Body of pancreas (tissue), 4 donors: ENCODE data around the gene CCNI2. TPM values are rescaled to one million over a fixed set of nuclear protein-coding genes. Genes with fewer than 3 reads are reported as not detected.

Experiments
- ATAC-seq: fragments of 150-250 bp; one replicate; pipeline ENCODE4 v1.9.1; 2016
- DNase-seq, 4 donors: peaks; one replicate each; pipeline ENCODE4 v3.0.0-alpha.2; 2019
- H3K27ac ChIP-seq, 4 donors: fragments of 200-600 bp; sonication (generic); 1 replicate in 3 of 4; 2 replicates in 1 of 4; pipeline versions ENCODE4 v1.5.1 to v1.6.1; 2016 to 2019; ENCODE audit warnings: mild to moderate bottlenecking in 1 of 4, mixed read lengths in 1 of 4, moderate library complexity in 1 of 4
- H3K27me3 ChIP-seq, 2 donors: fragments of 200-600 bp; sonication (generic); one replicate each; pipeline ENCODE4 v1.6.0; 2016; ENCODE audit warnings: mild to moderate bottlenecking in 1 of 2
- H3K36me3 ChIP-seq, 2 donors: fragments of 200-600 bp; sonication (generic); replicated peaks in 1 of 2; 2 replicates each; pipeline ENCODE4 v1.5.1; 2016; ENCODE audit warnings: low read depth in 2 of 2; ENCODE audit not compliant: insufficient read depth in 1 of 2
- H3K4me1 ChIP-seq: fragments of 200-600 bp; sonication (generic); one replicate; pipeline ENCODE4 v1.6.0; 2016
- H3K4me3 ChIP-seq, 2 donors: fragments of 200-600 bp; sonication (generic); 1 replicate in 1 of 2; 2 replicates in 1 of 2; pipeline ENCODE4 v1.5.1; 2016 to 2019
- H3K9me3 ChIP-seq, 3 donors: fragments of 200-600 bp; sonication (generic); 1 replicate in 2 of 3; 2 replicates in 1 of 3; pipeline ENCODE4 v1.5.1; 2016
- POLR2A ChIP-seq, 3 donors: fragments of 450-650 bp; IDR thresholded peaks; one replicate each; pipeline ENCODE4 v1.6.1; 2016; ENCODE audit warnings: antibody characterized with exemption in 3 of 3, mild to moderate bottlenecking in 2 of 3
- WGBS, 2 donors: methylation state at CpG; one replicate each; pipeline ENCODE4 v1.1.5; 2017; 5-methylcytosine and 5-hydroxymethylcytosine counted together
- intact Hi-C: fragments of 100-400 bp; cut with DNase I; formaldehyde crosslinking; loops from one replicate; pipeline ENCODE4 v1.15.1; 2023
- total RNA-seq, 2 donors: library from RNA; depleted of rRNA; stranded (reverse); fragments of >200 nt; gene quantifications; one replicate each; pipeline ENCODE4 v1.1.0, GENCODE V29; 2016
- TF ChIP-seq, protein P1 (sequence below), 7 experiments: fragments of 450-650 bp in 4 of 7; fragments of 200-600 bp in 3 of 7; sonication (generic) in 3 of 7; IDR thresholded peaks; one replicate each; pipeline ENCODE4 v1.5.1; 2016 to 2019; ENCODE audit warnings: antibody characterized with exemption in 7 of 7

CCNI2 gene
- total RNA-seq, 2 donors from 2014 or later = 0.99 to 1.6 TPM

- ATAC-seq (no peak), DNase-seq (no peak)
- intact Hi-C loops = no loop called here
- Histone ChIP-seq H3K27me3 (no peaks in the 10 kb centered on the region), H3K4me1 (peaks cover 12% of the 10 kb centered on the region), H3K27ac (no peak overlapping the region), H3K9me3 (no peaks in the 10 kb centered on the region), H3K4me3 (no peak overlapping the region), H3K36me3 (peaks cover 0 to 14% of the 10 kb centered on the region in 2 donors)
- WGBS, 2 donors = 88 to 92% methylated on average over 11 to 14 of the region's 14 CpGs
- TF ChIP-seq, protein P1, sequence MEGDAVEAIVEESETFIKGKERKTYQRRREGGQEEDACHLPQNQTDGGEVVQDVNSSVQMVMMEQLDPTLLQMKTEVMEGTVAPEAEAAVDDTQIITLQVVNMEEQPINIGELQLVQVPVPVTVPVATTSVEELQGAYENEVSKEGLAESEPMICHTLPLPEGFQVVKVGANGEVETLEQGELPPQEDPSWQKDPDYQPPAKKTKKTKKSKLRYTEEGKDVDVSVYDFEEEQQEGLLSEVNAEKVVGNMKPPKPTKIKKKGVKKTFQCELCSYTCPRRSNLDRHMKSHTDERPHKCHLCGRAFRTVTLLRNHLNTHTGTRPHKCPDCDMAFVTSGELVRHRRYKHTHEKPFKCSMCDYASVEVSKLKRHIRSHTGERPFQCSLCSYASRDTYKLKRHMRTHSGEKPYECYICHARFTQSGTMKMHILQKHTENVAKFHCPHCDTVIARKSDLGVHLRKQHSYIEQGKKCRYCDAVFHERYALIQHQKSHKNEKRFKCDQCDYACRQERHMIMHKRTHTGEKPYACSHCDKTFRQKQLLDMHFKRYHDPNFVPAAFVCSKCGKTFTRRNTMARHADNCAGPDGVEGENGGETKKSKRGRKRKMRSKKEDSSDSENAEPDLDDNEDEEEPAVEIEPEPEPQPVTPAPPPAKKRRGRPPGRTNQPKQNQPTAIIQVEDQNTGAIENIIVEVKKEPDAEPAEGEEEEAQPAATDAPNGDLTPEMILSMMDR (IDR thresholded peaks at IDR 0.05) = no peak
- no peak for TF ChIP-seq POLR2A (IDR thresholded peaks at IDR 0.05)
Observed at GRCh38 chr5:132766020-132766805, 19.0 kb downstream of the CCNI2 start.

DNA sequence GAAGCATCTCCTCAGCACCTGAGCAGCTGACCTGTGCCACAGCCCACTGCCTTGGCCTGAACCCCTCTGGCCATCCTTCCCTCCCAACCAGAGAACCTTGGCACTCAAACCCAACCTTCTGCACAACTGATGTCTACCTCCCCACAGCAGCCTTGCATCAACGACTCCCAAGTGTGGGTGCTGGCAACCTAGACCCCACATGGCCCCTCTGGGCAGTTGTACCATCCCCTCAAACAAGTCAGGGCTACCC, 19.5 kb downstream of the CCNI2 start:
- TF ChIP-seq, protein P1 (IDR thresholded peaks at IDR 0.05) = no peak
- TF ChIP-seq POLR2A (IDR thresholded peaks at IDR 0.05) = no peak
- no peaks in the 10 kb centered on the region for H3K27me3 ChIP-seq
- 92 to 93% methylated on average over 1 of the region's 1 CpG for WGBS, 2 donors
- no peak for DNase-seq
- H3K36me3 ChIP-seq = peaks cover 0 to 8% of the 10 kb centered on the region in 2 donors
- H3K4me1 ChIP-seq = peaks cover 17% of the 10 kb centered on the region
- no peak for ATAC-seq
- no peak overlapping the region for H3K27ac ChIP-seq
- intact Hi-C loops = no loop called here
- no peaks in the 10 kb centered on the region for H3K9me3 ChIP-seq
- H3K4me3 ChIP-seq = no peak overlapping the region

DNA sequence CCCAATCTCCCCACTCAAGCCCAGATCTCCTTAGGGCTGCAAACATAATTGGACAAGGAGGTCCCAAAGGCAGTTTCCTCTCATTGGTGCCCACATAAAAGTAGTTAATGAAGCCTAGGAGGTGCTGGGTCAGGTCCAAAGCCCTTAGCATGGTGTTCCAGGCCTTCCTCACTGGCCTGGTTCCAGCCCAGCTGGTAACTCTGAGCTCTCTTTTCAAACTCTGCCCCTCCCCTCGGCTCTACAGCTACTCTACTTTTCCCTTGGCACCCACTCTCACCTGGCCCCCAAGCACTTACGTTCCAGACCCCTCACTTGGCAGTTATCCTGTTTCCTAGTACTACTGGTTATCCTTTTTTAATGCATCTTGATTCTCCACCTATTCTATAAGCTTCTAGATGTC, 19.9 kb downstream of the CCNI2 start:
- ATAC-seq = no peak
- H3K4me1 ChIP-seq = peaks cover 21% of the 10 kb centered on the region
- peaks cover 0 to 8% of the 10 kb centered on the region in 2 donors for H3K36me3 ChIP-seq
- no peak overlapping the region for H3K4me3 ChIP-seq
- no peak overlapping the region for H3K27ac ChIP-seq
- intact Hi-C loops = no loop called here
- no peak for DNase-seq
- no peaks in the 10 kb centered on the region for H3K27me3 ChIP-seq
- TF ChIP-seq, protein P1 (IDR thresholded peaks at IDR 0.05) = no peak
- no peak for TF ChIP-seq POLR2A (IDR thresholded peaks at IDR 0.05)
- H3K9me3 ChIP-seq = no peaks in the 10 kb centered on the region
- 28 to 51% methylated on average over 2 of the region's 2 CpGs for WGBS, 2 donors

- Histone ChIP-seq H3K9me3 (no peaks in the 10 kb centered on the region), H3K27me3 (no peaks in the 10 kb centered on the region), H3K4me3 (no peak overlapping the region), H3K27ac (no peak overlapping the region), H3K4me1 (peaks cover 24% of the 10 kb centered on the region), H3K36me3 (peaks cover 0 to 4% of the 10 kb centered on the region in 2 donors)
- ATAC-seq (no peak), DNase-seq (no peak)
- intact Hi-C loops = no loop called here
- WGBS, 2 donors = 94 to 95% methylated on average over 3 of the region's 3 CpGs
- TF ChIP-seq, protein P1 (IDR thresholded peaks at IDR 0.05) = no peak
- TF ChIP-seq POLR2A (IDR thresholded peaks at IDR 0.05) = no peak
Observed at GRCh38 chr5:132768485-132768868, 21.3 kb downstream of the CCNI2 start.
